Measurements from ENCODE around the gene RBM38.

RBM38 gene

DNA sequence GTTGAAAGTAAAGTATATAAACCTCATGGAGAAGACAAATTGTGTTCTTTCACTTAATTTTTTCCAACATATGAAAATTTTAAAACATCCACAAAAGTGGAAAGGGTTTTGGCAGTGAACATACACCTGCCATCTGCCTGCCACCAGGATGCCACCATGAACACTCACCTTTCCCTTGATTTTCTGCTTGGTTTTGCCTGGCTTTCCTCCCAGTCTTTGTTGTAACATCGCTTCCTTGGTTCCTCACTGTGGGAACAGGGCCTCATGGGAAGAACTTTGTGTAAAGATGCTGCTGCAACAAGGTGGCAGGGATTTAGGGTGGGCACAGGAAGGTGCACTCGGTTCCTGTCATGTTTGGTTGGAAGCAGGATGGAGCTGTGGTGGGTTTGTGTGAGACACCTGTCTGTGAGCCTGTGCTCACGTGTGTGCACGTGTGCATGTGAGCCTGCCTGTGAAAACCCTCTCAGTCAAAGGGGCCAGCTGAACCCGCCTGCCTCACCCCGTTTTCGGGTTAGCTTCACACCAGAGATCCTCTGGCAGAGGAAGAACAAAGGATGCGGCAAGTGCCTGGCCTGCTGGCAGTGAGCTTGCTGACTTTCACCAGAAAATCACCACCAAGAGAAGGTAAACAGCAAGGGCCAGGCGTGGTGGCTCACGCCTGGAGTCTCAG is 11.0 kb upstream of the RBM38 start:
- TF ChIP-seq, protein P1, sequence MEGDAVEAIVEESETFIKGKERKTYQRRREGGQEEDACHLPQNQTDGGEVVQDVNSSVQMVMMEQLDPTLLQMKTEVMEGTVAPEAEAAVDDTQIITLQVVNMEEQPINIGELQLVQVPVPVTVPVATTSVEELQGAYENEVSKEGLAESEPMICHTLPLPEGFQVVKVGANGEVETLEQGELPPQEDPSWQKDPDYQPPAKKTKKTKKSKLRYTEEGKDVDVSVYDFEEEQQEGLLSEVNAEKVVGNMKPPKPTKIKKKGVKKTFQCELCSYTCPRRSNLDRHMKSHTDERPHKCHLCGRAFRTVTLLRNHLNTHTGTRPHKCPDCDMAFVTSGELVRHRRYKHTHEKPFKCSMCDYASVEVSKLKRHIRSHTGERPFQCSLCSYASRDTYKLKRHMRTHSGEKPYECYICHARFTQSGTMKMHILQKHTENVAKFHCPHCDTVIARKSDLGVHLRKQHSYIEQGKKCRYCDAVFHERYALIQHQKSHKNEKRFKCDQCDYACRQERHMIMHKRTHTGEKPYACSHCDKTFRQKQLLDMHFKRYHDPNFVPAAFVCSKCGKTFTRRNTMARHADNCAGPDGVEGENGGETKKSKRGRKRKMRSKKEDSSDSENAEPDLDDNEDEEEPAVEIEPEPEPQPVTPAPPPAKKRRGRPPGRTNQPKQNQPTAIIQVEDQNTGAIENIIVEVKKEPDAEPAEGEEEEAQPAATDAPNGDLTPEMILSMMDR (IDR thresholded peaks at IDR 0.05; ENCODE audit: low read depth, low read length): no peak
- in situ Hi-C loops (cut with HindIII; ENCODE audit: low sequenced_read_pairs): no loop called here
- H3K4me3 ChIP-seq (ENCODE audit: low read depth, low read length): no peak overlapping the region
- no peak for DNase-seq (ENCODE audit: low read depth, low spot score)

DNA sequence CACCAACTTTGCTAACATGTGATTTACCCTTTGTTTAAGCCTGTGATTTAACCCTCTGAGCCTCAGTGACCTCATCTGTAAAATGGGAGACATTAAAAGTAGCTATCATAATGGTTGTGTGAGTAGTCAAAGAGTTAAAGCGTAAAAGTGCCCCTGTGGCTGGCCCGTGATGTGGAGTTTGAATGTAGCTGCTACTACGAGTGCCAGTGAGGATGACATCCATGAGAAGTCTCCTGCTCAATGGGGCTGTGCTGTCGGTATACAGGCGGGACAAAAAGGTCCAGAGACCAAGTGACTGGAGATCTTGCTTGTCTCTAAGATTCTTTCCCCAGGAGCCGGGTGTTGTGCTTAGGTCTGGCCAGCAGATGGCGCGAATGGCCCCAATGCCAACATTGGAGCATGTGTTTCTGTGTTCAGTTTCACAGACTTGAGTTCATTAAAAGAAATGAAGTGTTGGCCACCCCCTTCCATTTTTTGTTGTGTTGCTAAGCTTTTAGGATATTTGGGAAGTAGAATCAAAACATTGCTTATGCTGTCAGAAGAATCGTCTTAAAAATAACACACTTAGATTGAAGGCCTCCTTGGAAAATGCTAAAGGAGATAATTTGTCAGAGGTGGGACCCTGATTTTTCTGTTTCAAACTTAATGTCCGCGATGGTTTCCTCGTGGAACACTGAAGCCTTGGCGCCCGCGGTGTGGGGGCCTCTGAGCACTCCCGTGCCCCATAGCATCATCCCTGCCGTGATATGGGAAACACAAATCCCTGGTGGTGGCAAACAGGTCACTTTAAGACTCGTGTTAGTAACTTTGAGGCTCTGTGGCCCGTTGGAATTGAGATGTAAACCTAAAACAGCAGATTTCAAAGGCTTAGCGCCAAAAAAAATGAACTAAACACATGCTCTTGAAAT is 9.3 kb upstream of the RBM38 start:
- TF ChIP-seq, protein P1 (IDR thresholded peaks at IDR 0.05; ENCODE audit: low read depth, low read length): peak; percentile 94
- no peak overlapping the region for H3K4me3 ChIP-seq (ENCODE audit: low read depth, low read length)
- peak; percentile 74 for DNase-seq (ENCODE audit: low read depth, low spot score)
- in situ Hi-C loops (cut with HindIII; ENCODE audit: low sequenced_read_pairs): no loop called here

- no peak overlapping the region for H3K4me3 ChIP-seq (ENCODE audit: low read depth, low read length)
- no peak for DNase-seq (ENCODE audit: low read depth, low spot score)
- TF ChIP-seq, protein P1 (IDR thresholded peaks at IDR 0.05; ENCODE audit: low read depth, low read length): no peak
- in situ Hi-C loops (cut with HindIII; ENCODE audit: low sequenced_read_pairs): no loop called here
These were observed 8.7 kb upstream of the RBM38 start for GRCh38 chr20:57382516-57382915.

- TF ChIP-seq, protein P1 (IDR thresholded peaks at IDR 0.05; ENCODE audit: low read depth, low read length): no peak
- no peak for DNase-seq (ENCODE audit: low read depth, low spot score)
- in situ Hi-C loops (cut with HindIII; ENCODE audit: low sequenced_read_pairs): no loop called here
- H3K4me3 ChIP-seq (ENCODE audit: low read depth, low read length): no peak overlapping the region
These were observed 7.5 kb upstream of the RBM38 start for GRCh38 chr20:57383447-57384347.

GRCh38 chr20:57384486-57384885 is 6.7 kb upstream of the RBM38 start:
- no peak overlapping the region for H3K4me3 ChIP-seq (ENCODE audit: low read depth, low read length)
- TF ChIP-seq, protein P1 (IDR thresholded peaks at IDR 0.05; ENCODE audit: low read depth, low read length): no peak
- in situ Hi-C loops (cut with HindIII; ENCODE audit: low sequenced_read_pairs): no loop called here
- no peak for DNase-seq (ENCODE audit: low read depth, low spot score)

All from astrocyte of the spinal cord (primary cell).